Activated CD8-positive, alpha-beta memory T cell treated with anti-CD3 and anti-CD28 coated beads for 48 hours (primary cell): ENCODE results near the gene RNU1-3.
"Not testable (repeated sequence)": the region's sequence is repeated elsewhere in the genome, so short reads cannot be mapped to it uniquely, and the experiment has no call there.

ENCODE experiments used
- DNase-seq, 3 experiments: peaks; one replicate each; pipeline ENCODE4 v3.0.0-alpha.2; 2020; ENCODE audit warnings: low read depth in 2 of 3, low spot score in 2 of 3

Gene RNU1-3

DNA sequence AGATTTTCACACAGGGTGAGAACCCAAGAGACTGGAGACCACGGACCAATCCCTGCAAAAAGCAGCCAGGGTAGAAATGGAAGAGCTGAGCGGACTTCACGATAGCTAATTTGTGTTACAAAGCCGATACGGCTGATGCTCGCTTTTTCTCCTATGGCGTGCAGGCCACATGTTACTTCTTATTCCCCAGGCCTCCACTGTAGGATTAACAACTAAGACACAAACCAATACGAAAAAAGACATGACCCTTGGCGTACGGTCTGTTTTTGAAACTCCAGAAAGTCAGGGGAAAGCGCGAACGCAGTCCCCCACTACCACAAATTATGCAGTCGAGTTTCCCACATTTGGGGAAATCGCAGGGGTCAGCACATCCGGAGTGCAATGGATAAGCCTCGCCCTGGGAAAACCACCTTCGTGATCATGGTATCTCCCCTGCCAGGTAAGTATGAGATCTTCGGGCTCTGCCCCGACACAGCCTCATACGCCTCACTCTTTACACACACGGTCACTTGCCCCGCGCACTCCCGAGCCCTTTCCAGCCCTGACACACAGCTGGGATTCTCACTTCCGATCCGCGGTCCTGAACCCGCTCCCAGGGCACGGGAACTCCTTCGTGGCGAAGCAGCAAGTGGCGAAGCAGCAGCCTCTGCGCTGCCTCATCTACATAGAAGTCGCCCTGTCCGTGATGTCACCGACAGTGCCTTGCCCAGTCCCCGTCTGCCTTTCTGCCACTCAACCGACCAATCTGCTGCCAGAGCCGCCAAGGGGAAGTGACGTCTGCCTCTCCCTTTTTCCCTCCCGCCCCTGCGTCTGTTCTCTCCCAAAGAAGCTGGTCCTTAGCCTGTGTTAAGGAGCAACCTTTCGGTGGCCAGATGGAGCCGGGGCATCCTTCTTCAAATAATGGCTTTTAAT is at the start of gene RNU1-3:
Gene RNU1-3 (minus strand): TSS at position 447 of the 912 bp plus-strand sequence.
- not testable (repeated sequence) for DNase-seq

DNA sequence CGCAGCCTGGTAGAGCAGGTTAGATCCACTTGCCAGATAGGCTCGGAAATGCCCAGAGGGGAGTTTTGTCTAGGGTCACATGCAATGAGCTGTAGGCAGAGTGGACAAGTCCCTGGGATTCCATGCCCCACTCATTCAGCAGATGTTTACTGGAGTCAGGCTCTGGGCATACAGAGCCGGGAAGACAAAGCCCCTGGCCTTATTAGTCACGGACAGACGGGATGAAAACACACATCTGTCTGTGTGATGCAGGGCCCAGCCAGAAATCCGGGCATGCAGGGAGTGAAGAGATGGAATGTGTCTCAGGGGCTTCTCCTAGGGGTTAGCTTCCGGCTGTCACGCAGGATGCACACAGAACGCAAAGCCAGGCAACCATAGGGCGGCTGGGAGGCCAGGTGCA is 46.7 kb upstream of the RNU1-3 start:
- DNase-seq: not testable (repeated sequence)

DNA sequence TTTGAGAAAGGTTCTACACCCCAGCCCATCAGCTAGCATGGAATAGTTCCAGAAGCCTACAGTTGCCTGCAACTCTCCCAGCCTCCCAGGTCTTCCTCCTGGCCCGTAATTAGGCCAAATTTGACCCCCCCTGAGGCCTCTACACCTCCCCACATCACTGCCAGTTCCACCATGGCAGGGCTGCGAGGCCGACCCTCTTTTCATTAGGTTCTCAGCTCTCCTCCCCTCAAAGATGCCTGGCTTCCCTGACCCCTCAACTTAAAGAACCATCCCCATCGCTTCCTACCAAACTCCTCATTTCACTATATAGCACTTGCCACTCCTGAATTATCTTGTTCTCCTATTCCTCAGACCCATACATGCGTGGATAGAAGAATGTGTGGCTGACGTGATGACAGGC is 46.2 kb upstream of the RNU1-3 start:
- not testable (repeated sequence) for DNase-seq

DNA sequence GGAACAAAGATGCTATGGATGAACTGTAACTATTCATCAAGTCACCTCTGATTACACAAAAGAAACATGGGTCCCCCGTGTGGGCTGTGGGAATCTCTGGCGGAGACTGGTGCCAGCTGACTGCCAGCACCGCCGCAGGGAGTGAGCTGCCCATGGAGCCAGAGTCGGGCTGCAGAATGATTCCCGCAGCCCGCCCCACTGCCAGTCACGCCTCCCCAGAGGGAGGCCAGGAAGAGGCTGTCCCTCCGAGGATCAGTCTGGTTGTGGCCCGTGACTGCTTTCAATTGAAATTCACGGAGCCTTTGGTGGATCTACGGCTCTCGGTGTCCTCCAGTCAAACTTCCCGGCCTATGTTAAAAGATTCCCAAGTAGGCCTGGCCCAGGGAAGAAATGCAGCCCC is 45.8 kb upstream of the RNU1-3 start:
- DNase-seq: not testable (repeated sequence)

DNA sequence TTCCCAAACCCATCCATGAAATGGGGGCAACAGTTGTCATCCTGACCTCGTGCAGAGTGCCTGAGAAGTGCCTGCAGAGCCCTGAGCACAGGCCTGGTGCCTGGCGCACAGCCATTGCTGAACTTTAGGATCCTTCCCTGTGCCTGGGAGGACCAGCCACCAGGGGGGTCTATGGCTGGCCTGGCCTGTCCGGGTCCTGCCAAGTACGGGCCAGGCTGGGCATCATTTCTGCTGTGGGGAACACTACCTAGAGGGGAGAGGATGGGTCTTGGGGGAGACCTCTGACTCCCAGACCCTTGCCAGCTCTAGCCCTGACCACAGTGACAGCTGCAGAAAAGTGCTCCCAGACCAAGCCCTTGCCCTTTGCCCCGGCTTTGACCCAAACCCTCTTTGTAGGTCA is 45.4 kb upstream of the RNU1-3 start:
- DNase-seq: not testable (repeated sequence)

DNA sequence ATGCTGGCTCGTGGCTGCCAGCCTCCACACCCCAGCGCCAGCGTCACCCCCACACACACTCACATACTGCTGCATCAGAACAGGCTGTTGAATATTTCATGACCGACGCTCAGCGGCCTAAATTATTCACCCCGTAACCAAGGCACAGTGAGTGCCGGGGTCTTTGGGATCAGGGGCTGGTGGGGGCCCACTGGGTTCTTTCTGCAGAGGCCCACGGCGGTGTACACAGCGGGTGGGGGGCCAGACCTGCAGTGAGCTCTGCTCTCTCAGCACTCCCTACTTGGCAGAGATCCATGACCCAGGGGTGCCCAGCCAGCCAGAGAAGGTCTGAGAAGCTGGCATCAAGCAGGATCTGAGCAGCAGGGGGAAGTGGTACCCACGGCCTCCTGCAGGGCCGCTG is 43.9 kb upstream of the RNU1-3 start:
- DNase-seq: not testable (repeated sequence)

DNA sequence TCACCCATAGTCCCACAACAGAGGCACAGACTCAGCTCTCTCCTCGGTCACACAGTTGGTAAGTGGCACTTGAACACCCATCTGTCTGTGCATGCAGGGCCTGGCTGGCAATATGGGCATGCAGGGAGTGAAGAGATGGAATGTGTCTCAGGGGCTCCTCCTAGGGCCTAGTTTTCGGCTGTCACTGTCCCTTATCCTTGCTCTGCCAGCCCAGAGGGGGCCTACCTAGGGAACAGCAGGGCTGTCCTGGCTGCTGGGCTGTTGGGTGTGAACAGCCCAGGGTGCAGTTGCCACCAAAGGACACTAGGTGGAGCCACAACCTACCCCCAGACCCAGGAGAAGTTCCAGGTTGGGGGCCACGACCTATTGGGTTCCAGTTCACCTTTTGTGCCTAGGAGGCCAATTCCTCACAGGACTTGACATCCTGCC is 42.9 kb upstream of the RNU1-3 start:
- not testable (repeated sequence) for DNase-seq

DNA sequence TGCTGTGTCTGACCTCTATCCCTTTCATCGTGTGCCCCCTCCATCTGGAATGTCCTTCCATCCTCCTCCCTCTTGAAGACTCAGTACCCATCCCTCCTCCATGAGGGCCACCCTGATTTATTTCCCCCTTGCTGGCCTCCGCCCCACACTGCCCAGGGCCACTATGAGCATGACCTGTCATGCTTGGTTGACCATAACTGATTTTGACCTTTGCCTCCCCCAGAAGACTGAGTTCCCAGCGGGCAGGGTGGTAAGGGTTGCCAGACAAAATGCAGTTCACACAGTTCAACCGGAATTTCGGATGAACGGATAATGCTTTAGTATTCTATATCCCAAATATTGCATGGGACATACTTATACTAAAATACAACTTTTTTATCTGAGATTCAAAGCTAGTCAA is 42.0 kb upstream of the RNU1-3 start:
- not testable (repeated sequence) for DNase-seq

DNA sequence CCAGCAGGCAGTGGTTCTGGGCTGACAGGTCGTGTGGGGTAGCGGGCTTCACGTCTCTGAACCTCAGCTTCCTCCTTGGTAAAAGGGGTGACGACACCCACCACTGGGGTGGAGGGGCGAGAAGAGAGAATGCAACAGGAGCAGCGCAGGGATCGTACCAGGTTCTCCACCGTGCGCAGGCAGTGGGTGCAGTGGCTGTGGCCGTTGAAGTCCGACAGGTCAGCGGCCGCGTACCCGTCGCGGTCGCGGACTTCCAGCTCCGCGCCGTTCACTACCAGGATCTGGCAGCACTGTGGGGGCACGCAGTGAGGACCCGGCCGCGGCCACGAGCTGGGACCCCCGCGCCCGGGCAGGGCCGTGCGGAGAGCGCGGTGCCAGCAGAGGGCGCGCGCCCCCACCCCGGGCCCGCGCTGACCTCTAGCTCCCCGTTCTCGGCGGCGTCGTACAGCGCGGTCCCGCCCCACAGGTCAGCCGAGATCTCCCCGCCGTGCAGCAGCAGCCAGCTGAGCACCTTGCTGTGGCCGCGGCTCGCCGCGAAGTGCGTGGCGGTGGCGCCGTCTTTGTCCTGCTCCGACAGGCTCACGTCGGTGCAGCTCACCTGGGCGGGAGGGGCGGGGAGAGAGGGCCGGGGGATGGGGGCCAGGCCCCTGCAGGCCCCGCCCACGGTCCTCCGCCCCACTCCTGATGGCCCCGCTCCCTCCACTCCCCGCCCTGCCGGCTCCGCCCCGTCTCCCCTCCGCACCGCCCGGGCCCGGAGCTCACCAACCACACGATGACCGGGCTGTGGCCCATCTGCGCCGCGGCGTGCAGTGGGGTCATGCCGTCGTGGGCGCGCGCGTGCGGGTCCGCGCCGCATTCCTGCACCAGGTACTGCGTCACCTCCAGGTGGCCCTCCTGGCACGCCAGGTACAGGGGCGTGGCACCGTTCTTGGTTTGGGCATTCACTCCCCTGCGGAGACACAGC is 40.7 kb upstream of the RNU1-3 start:
- not testable (repeated sequence) for DNase-seq

DNA sequence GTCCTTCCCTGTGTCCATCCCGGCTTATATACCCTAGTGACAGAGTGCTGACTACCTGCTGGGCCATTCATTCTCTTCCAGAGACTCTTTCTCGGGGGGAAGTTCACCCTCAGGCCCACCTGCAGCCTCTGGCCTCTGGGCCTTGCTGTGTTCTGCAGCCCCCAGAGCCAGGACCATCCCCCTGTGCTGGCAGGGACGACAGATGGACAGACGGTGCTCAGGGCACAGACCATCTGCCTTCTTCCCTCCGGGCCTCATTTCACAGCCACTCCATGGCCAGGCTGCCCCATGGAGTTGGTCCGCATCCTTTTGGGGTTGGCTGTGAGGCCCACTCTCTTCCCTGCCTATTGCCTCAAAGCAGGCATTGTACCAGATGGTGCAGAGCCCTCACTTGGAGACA is 39.6 kb upstream of the RNU1-3 start:
- DNase-seq: not testable (repeated sequence)

DNA sequence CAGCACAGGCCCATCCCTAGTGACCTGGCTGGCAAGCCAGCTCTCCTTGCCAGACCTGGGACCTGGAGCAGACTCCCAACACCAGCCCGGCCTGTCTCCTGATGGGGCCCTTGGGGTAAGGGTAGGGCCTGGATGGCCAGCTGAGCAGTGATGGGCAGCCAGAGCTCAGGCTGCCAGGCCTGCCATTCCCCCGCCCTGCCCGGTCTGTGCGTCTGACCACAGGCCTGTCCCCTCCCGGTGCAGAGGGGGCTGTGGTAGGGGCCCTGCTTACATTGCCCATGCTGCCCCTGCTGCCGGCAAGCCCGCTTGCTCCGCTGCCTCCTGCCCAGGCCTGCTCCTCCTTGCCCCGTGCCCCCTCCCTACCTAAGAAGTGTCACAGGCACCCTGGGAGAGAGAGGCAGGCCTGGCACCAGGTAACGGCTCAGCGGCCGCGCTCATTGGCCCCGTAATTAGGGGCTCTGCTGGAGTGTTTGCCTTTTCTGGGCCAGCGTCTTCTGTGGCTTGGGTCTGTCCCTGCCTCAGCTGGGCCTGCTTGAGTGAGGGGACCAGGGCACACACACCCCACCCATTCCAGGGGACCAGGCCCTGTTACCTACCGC is 37.9 kb upstream of the RNU1-3 start:
- not testable (repeated sequence) for DNase-seq

DNA sequence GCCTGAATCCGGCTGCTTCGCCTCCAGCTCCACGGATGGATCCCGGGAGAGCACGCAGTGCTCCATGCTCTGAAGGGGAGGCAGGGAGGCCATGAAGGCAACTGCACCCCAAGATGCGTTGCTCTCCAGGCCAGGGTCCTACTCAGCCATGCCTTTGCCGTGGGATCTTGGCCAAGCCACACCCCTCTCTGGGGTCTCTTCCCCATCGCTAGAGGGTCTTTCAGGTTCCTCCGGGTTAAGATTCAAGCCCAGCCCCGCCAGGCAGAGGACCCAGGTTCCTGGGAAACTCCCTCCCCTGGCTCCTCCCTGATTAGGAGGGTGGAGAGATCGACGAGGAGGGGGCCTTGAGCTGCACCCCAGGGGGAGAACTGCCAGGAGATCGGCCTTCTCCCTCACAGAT is 37.3 kb upstream of the RNU1-3 start:
- not testable (repeated sequence) for DNase-seq

DNA sequence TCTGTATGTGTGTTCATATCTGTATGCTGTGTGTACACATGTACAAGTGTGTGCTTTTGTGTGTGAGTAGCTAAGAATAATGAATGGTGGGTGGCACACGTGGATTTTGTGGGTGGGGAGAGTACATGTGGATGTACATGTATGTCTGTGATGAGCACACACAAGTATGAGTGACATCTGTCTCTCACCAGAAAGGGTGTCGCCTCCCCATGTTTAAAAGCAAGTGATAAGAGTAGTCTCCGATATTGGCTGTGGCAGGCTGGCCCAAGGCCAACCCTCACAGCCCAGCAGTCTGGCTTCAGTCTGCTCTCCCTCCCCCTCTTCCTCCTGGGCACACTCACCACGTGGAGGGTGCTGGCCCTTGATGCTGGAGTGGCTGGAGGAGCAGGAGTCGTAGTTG is 36.9 kb upstream of the RNU1-3 start:
- DNase-seq: not testable (repeated sequence)

DNA sequence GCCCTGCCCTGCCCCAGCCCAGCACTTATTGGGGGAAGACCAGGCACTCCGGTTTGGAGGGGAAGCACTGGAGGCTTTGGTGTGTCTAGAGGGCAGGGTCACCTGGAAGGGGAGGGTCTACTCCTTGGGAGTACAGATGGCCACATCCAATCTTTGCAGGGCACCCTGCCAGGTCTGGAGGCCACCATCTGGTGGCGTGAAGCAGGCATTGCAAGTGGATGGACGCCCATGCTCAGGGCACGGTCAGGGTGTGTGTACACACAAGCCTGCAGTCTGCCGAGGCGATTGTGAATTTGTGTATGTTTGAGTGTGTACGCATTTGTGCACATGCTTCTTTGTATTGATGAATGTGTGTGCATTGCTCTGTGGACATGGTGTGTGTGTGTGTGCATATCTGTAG is 36.4 kb upstream of the RNU1-3 start:
- not testable (repeated sequence) for DNase-seq

DNA sequence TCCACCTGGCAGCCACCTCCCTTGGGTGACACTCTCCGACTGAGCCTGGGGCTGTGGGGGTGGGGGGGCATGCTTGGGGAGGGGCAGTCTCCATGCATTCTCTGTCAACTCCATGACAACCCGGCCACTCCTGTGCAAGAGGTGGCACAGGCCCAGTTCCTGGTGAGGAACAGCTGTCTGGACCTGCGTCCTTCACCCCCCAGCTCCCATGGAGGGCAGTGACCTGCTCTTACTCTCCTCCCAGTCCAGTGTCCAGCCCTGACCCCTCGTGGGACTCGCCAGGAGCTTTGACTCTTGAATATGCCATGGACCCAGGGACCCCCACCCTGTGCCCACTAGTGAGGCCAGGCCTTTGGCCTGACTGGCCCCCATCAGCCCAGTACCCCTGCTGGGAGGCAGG is 35.5 kb upstream of the RNU1-3 start:
- not testable (repeated sequence) for DNase-seq

DNA sequence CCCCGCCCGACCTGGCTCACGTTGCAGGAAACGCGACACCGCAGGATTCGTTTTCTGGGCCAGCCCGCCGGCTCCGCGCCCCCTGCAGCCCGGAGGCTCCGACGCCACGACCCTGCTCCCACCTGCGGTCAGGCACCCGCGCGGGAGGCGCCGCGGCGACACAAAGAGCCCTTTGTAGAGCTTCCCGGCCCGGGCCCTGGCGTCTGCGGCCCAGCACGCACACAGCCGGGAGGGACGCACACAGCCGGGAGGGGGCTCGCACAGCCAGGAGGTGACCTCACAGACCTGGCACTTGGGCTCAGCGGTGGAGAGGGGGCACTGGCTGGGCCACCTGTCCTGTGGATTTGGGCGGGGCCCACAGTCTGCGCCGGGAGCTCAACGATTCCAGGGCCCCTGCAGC is 34.4 kb upstream of the RNU1-3 start:
- not testable (repeated sequence) for DNase-seq

DNA sequence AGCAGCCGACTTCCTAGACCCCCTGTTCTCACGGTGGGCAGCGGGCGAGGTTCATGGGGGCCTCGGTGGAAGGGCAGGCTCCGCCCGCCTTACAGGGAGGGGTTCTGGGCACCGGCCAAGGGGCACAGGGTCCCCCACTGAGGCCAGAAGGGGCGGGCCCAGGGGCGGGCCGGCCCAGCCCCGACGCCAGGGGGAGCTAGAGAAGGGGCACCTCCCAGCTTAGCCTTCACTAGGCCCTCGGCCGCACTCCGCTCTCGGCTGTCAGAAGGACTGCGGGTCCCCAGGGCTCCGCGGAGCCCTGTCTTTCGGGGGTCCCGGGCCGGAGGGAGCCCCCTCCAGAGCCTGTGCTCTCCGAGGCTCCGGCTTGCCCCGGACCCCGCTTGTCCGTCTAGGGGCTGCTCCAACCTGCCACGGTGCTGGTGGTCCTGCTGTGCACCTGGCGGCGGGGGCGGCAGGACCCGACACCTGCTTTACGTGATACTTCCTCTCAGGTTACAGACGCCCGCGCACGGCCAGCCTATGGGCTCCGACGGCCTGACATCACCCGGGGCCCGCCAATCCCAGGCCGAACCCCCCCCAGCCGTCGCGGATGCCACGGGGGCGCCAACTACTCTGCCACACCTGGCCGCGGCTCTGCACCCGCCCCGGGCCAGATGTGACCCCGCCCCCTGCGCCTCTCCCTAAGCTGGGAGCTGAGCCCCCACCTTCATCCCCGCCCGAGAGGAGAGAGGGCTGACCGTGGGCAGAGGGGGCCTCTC is 33.6 kb upstream of the RNU1-3 start:
- DNase-seq: not testable (repeated sequence)

DNA sequence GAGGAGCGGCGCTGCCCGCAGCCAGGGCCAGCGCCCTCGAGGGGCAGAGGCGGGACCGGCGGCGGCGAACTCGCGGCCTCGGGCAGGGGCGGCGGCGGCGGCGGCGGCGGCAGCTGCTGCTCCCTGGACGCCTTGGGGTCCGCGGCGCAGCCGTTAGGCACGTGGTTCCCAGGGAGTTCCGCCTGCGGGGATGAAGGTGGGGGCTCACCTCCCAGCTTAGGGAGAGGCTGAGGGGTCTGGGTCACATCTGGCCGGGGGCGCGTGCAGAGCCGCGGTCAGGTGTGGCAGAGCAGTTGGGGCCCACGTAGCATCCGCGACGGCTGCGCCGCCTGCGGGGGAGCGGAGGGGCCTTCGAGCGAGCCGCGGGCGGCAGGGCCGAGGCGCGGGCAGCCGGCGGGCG is 32.7 kb upstream of the RNU1-3 start:
- not testable (repeated sequence) for DNase-seq

DNA sequence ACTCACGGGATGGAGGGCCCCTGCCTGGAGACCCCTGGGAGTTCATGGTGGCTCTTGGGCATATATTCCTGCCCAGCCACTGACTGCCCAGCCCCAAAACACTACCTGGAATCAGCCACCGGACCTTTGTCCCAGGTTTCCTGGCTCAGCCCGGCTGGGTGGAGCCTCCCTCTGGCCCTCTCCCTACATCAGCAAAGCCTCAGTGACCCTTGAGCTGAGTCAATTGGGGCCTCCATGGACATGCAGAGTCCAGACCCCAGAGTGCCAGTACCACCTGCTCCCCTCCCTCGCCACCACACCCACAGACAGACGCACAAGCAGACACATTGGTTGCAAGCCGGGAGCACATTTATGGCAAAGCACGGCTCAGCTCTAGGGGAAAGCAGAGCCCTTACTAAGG is 30.4 kb upstream of the RNU1-3 start:
- not testable (repeated sequence) for DNase-seq

DNA sequence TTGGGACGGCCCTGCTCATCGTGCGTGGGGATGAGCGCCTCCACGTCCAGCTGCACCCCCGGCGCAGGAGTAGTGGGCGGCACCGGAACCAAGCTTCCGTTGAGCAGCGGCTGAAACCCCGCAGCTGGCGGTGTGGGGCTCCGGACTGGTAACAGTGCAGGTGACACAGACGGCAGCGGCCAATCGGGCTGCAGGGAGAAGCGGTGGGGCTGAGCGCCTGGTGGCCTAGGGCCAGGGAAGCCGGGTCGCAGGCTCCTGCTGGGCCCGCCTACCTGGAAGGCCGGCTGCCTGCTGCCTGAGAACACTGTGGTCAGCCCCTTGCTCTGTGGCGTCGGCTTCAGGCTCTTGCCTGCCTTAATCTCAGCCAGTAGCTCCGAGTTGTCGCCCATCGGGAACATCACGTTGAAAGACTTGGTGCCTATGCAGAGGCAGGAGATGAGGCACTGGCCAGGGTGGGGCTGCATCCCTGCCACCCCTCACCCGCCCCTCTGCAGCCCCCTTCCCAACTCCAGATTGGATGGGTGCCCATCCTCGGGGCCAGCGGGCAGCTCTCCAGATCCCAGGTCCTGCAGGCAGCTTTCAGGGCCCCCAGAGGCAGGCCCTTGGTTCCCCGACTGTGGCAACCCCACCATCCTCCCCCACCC is 29.9 kb upstream of the RNU1-3 start:
- not testable (repeated sequence) for DNase-seq
